Fibroblast of the aortic adventitia (primary cell): Measurements from ENCODE around the gene RTL10. TPM values are rescaled to one million over a fixed set of nuclear protein-coding genes. Genes with fewer than 3 reads are reported as not detected.

Source experiments
- DNase-seq: peaks from one replicate; pipeline ENCODE4 v3.0.0-alpha.2; 2010; ENCODE audit warnings: low read depth
- H3K4me3 ChIP-seq: 2 replicates; pipeline ENCODE4 v1.5.1; 2011; ENCODE audit warnings: low read depth, mild to moderate bottlenecking, control low read depth, low read length, moderate library complexity
- CTCF ChIP-seq: IDR thresholded peaks from 2 replicates; pipeline ENCODE4 v1.5.1; 2011; ENCODE audit warnings: mild to moderate bottlenecking, low read length, control low read depth, inconsistent platforms; ENCODE audit not compliant: insufficient read depth
- total RNA-seq: library from RNA; depleted of rRNA; stranded (reverse); fragments of >200 nt; gene quantifications from 2 replicates; pipeline ENCODE4 v1.2.3, GENCODE V29; 2012; ENCODE audit warnings: low replicate concordance

RTL10 gene
- total RNA-seq, 1 donor = 10.8 TPM

GRCh38 chr22:19824212-19824925 lies 30.3 kb downstream of the RTL10 start:
- DNase-seq = no peak
- no peak for TF ChIP-seq CTCF
- no peak overlapping the region for H3K4me3 ChIP-seq

- no peak for TF ChIP-seq CTCF
- no peak overlapping the region for H3K4me3 ChIP-seq
- no peak for DNase-seq
Observed at GRCh38 chr22:19823902-19824211, 30.8 kb downstream of the RTL10 start.

- no peak for TF ChIP-seq CTCF
- no peak for DNase-seq
Observed at GRCh38 chr22:19823191-19823901, 31.3 kb downstream of the RTL10 start.

GRCh38 chr22:19822301-19823117 lies 32.2 kb downstream of the RTL10 start:
- no peak for DNase-seq
- no peak overlapping the region for H3K4me3 ChIP-seq
- no peak for TF ChIP-seq CTCF

More at GRCh38 chr22:19823191-19823901, 31.3 kb downstream of the RTL10 start:
- H3K4me3 ChIP-seq = no peak overlapping the region

GRCh38 chr22:19821523-19822300 lies 33.0 kb downstream of the RTL10 start:
- DNase-seq = no peak
- no peak for TF ChIP-seq CTCF
- H3K4me3 ChIP-seq = no peak overlapping the region

DNA sequence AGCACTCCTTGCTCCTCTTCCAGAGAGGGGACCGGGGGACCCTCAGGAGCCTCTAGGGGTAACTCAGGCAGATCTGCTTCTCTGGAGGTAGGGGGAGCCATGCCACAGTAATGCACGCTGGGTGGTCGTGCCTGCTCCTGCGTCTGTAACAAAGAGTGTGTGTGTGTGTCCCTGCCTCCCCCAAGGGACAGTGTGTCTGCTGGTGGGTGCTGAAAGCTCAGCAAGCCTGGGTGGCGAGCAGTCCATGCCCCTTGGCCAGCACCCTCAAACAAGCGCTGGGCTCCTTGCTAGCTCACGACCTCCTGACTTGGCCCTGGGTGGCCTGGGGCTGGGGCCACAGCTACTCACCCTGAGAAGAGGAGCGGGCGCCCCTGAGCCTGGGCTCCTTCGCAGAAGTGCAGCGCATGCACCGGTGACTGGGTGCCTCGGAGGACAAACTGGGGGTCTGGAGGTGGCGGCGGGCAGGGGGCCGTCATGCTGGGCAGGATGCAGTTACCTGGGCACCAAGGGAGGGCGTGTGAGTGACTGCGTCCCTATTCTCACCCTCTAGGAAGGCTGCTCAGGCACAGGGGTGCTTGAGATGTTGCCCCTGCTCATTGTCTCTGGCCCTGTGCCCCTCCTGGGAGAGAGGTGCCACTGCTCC lies 33.7 kb downstream of the RTL10 start:
- DNase-seq = no peak
- no peak for TF ChIP-seq CTCF
- H3K4me3 ChIP-seq = no peak overlapping the region
